Activated CD4-positive, alpha-beta T cell treated with anti-CD3 and anti-CD28 coated beads, Interleukin-2, amount 10 ng/mL, durations not matched to agents 24 days and 14 days (primary cell): ENCODE measurements around the gene IFNGR1. TPM values are rescaled to one million over a fixed set of nuclear protein-coding genes. Genes with fewer than 3 reads are reported as not detected.
"Not testable (repeated sequence)": the region's sequence is repeated elsewhere in the genome, so short reads cannot be mapped to it uniquely, and the experiment has no call there.

Experiments
- DNase-seq: peaks from one replicate; pipeline ENCODE4 v3.0.0; 2022
- H3K27ac Mint-ChIP-seq: one replicate; pipeline ENCODE4 v1.8.0; 2022; ENCODE audit warnings: mild to moderate bottlenecking, mixed read lengths
- H3K27me3 Mint-ChIP-seq: one replicate; pipeline ENCODE4 v1.8.0; 2022; ENCODE audit warnings: mixed read lengths
- H3K36me3 Mint-ChIP-seq: one replicate; pipeline ENCODE4 v1.8.0; 2022; ENCODE audit warnings: low read depth, mild to moderate bottlenecking, mixed read lengths
- H3K4me1 Mint-ChIP-seq: one replicate; pipeline ENCODE4 v1.8.0; 2021; ENCODE audit warnings: mixed read lengths
- H3K4me3 Mint-ChIP-seq: one replicate; pipeline ENCODE4 v1.8.0; 2022; ENCODE audit warnings: mild to moderate bottlenecking, moderate library complexity, mixed read lengths
- H3K9me3 Mint-ChIP-seq: one replicate; pipeline ENCODE4 v1.8.0; 2021; ENCODE audit warnings: mixed read lengths
- intact Hi-C: fragments of 100-400 bp; cut with micrococcal nuclease; formaldehyde crosslinking; loops from one replicate; pipeline ENCODE4 v1.15.1; 2023
- total RNA-seq: library from RNA; stranded (reverse); gene quantifications from 2 replicates; pipeline ENCODE4 v1.2.3, GENCODE V29; 2022

The IFNGR1 gene
- total RNA-seq = 13.9 and 14.4 TPM in 2 replicates

- Mint-ChIP-seq H3K27me3 (no peaks in the 10 kb centered on the region), H3K9me3 (peaks cover 8% of the 10 kb centered on the region), H3K27ac (peak within 1 kb of the TSS; percentile 98), H3K36me3 (peaks cover 13% of the 10 kb centered on the region), H3K4me1 (peaks cover 45% of the 10 kb centered on the region), H3K4me3 (peak within 1 kb of the TSS; percentile 99)
- intact Hi-C loops = loop anchor here (1.0 to 10.0 kb wide), 6 partner anchors 9 to 394 kb away; partner anchors contain the start of gene PEX7
- peak; percentile 99 for DNase-seq
Measured at GRCh38 chr6:137218917-137219663, at the start of gene IFNGR1. TSS of gene IFNGR1 (minus strand) at chr6:137219385. CDS start at chr6:137219327, 58 bp downstream.

GRCh38 chr6:137268911-137269310 is 49.7 kb upstream of the IFNGR1 start:
- peak; percentile 39 for DNase-seq
- Mint-ChIP-seq H3K27me3 (peaks cover 43% of the 10 kb centered on the region), H3K4me3 (no peak overlapping the region), H3K9me3 (peaks cover 2% of the 10 kb centered on the region), H3K36me3 (no peaks in the 10 kb centered on the region), H3K4me1 (peaks cover 2% of the 10 kb centered on the region), H3K27ac (no peak overlapping the region)
- intact Hi-C loops = no loop called here

GRCh38 chr6:137266309-137266586 is 47.1 kb upstream of the IFNGR1 start:
- Mint-ChIP-seq H3K36me3 (no peaks in the 10 kb centered on the region), H3K27ac (no peak overlapping the region), H3K4me1 (peaks cover 8% of the 10 kb centered on the region), H3K9me3 (peaks cover 5% of the 10 kb centered on the region), H3K4me3 (no peak overlapping the region), H3K27me3 (peaks cover 51% of the 10 kb centered on the region)
- intact Hi-C loops = no loop called here
- no peak for DNase-seq

- Mint-ChIP-seq H3K4me3 (no peak overlapping the region), H3K4me1 (peaks cover 8% of the 10 kb centered on the region), H3K27ac (no peak overlapping the region), H3K9me3 (peaks cover 5% of the 10 kb centered on the region), H3K36me3 (no peaks in the 10 kb centered on the region), H3K27me3 (peaks cover 51% of the 10 kb centered on the region)
- no peak for DNase-seq
- intact Hi-C loops = no loop called here
Measured at GRCh38 chr6:137265561-137266308, 46.5 kb upstream of the IFNGR1 start.

- peaks cover 8% of the 10 kb centered on the region for H3K4me1 Mint-ChIP-seq
- no peak overlapping the region for H3K27ac Mint-ChIP-seq
- no peak for DNase-seq
- H3K9me3 Mint-ChIP-seq = peaks cover 5% of the 10 kb centered on the region
- H3K27me3 Mint-ChIP-seq = peaks cover 50% of the 10 kb centered on the region
- intact Hi-C loops = no loop called here
- no peak overlapping the region for H3K4me3 Mint-ChIP-seq
- H3K36me3 Mint-ChIP-seq = no peaks in the 10 kb centered on the region
Measured at GRCh38 chr6:137264311-137265075, 45.3 kb upstream of the IFNGR1 start.

GRCh38 chr6:137261761-137262160 is 42.6 kb upstream of the IFNGR1 start:
- DNase-seq = no peak
- Mint-ChIP-seq H3K27me3 (peaks cover 43% of the 10 kb centered on the region), H3K4me1 (peaks cover 6% of the 10 kb centered on the region), H3K36me3 (no peaks in the 10 kb centered on the region), H3K9me3 (peaks cover 5% of the 10 kb centered on the region), H3K27ac (no peak overlapping the region), H3K4me3 (no peak overlapping the region)
- intact Hi-C loops = no loop called here

GRCh38 chr6:137261361-137261760 is 42.2 kb upstream of the IFNGR1 start:
- DNase-seq = no peak
- intact Hi-C loops = no loop called here
- peaks cover 6% of the 10 kb centered on the region for H3K4me1 Mint-ChIP-seq
- no peak overlapping the region for H3K4me3 Mint-ChIP-seq
- no peaks in the 10 kb centered on the region for H3K36me3 Mint-ChIP-seq
- peaks cover 40% of the 10 kb centered on the region for H3K27me3 Mint-ChIP-seq
- no peak overlapping the region for H3K27ac Mint-ChIP-seq
- H3K9me3 Mint-ChIP-seq = peaks cover 5% of the 10 kb centered on the region

- no peak overlapping the region for H3K4me3 Mint-ChIP-seq
- H3K27ac Mint-ChIP-seq = no peak overlapping the region
- peaks cover 6% of the 10 kb centered on the region for H3K4me1 Mint-ChIP-seq
- peaks cover 10% of the 10 kb centered on the region for H3K9me3 Mint-ChIP-seq
- H3K27me3 Mint-ChIP-seq = peaks cover 36% of the 10 kb centered on the region
- intact Hi-C loops = no loop called here
- no peaks in the 10 kb centered on the region for H3K36me3 Mint-ChIP-seq
- DNase-seq = no peak
Measured at GRCh38 chr6:137260217-137260616, 41.0 kb upstream of the IFNGR1 start.

GRCh38 chr6:137259349-137259748 is 40.2 kb upstream of the IFNGR1 start:
- Mint-ChIP-seq H3K27me3 (peaks cover 27% of the 10 kb centered on the region), H3K4me1 (peaks cover 6% of the 10 kb centered on the region), H3K36me3 (peaks cover 2% of the 10 kb centered on the region), H3K27ac (no peak overlapping the region), H3K4me3 (no peak overlapping the region), H3K9me3 (peaks cover 16% of the 10 kb centered on the region)
- DNase-seq = no peak
- intact Hi-C loops = no loop called here

GRCh38 chr6:137258170-137258569 is 39.0 kb upstream of the IFNGR1 start:
- peaks cover 19% of the 10 kb centered on the region for H3K27me3 Mint-ChIP-seq
- no peak for DNase-seq

GRCh38 chr6:137256350-137257103 is 37.3 kb upstream of the IFNGR1 start:
- H3K27ac Mint-ChIP-seq = no peak overlapping the region
- H3K9me3 Mint-ChIP-seq = peaks cover 20% of the 10 kb centered on the region
- H3K36me3 Mint-ChIP-seq = peaks cover 4% of the 10 kb centered on the region
- no peak for DNase-seq
- peaks cover 19% of the 10 kb centered on the region for H3K27me3 Mint-ChIP-seq
- intact Hi-C loops = no loop called here
- H3K4me3 Mint-ChIP-seq = no peak overlapping the region
- H3K4me1 Mint-ChIP-seq = peaks cover 2% of the 10 kb centered on the region

More at GRCh38 chr6:137258170-137258569, 39.0 kb upstream of the IFNGR1 start:
- peaks cover 13% of the 10 kb centered on the region for H3K9me3 Mint-ChIP-seq
- intact Hi-C loops = no loop called here
- H3K4me1 Mint-ChIP-seq = peaks cover 6% of the 10 kb centered on the region
- peaks cover 4% of the 10 kb centered on the region for H3K36me3 Mint-ChIP-seq
- no peak overlapping the region for H3K27ac Mint-ChIP-seq
- H3K4me3 Mint-ChIP-seq = no peak overlapping the region

GRCh38 chr6:137254966-137255365 is 35.8 kb upstream of the IFNGR1 start:
- DNase-seq = no peak
- H3K27me3 Mint-ChIP-seq = peaks cover 25% of the 10 kb centered on the region
- H3K4me3 Mint-ChIP-seq = no peak overlapping the region

GRCh38 chr6:137254430-137254829 is 35.2 kb upstream of the IFNGR1 start:
- H3K27ac Mint-ChIP-seq, H3K36me3 Mint-ChIP-seq, DNase-seq, intact Hi-C loops, H3K4me3 Mint-ChIP-seq, H3K4me1 Mint-ChIP-seq: not testable (repeated sequence)
- H3K27me3 Mint-ChIP-seq = peaks cover 24% of the 10 kb centered on the region
- H3K9me3 Mint-ChIP-seq = peaks cover 20% of the 10 kb centered on the region

More at GRCh38 chr6:137254966-137255365, 35.8 kb upstream of the IFNGR1 start:
- Mint-ChIP-seq H3K9me3 (peaks cover 20% of the 10 kb centered on the region), H3K27ac (no peak overlapping the region), H3K36me3 (peaks cover 4% of the 10 kb centered on the region), H3K4me1 (no peaks in the 10 kb centered on the region)
- intact Hi-C loops = no loop called here
